GM06990 (cell line): ENCODE measurements around the gene SENP5.

Experiments used
- DNase-seq: peaks from one replicate; pipeline ENCODE4 v3.0.0-alpha.2; 2011; ENCODE audit not compliant: insufficient read length; ENCODE audit errors: extremely low read depth
- H3K27me3 ChIP-seq: replicated peaks from 2 replicates; pipeline ENCODE4 v1.6.0; 2011; ENCODE audit warnings: low read length; ENCODE audit not compliant: control insufficient read depth, insufficient read depth
- H3K36me3 ChIP-seq: 2 replicates; pipeline ENCODE4 v1.5.1; 2011; ENCODE audit warnings: low read length; ENCODE audit not compliant: control insufficient read depth, insufficient read depth
- H3K4me3 ChIP-seq: replicated peaks from 2 replicates; pipeline ENCODE4 v1.5.1; 2011; ENCODE audit warnings: low read depth, mild to moderate bottlenecking, control low read depth, low read length
- CTCF ChIP-seq: IDR thresholded peaks from 2 replicates; pipeline ENCODE4 v1.5.1; 2011; ENCODE audit warnings: low read length, control low read depth, mild to moderate bottlenecking, inconsistent platforms; ENCODE audit not compliant: insufficient read depth, poor library complexity, severe bottlenecking

SENP5 gene

GRCh38 chr3:196962108-196962929, 94.6 kb downstream of the SENP5 start:
- Histone ChIP-seq H3K36me3 (0 out of 2 replicates have a peak, but pooled peaks cover 1% of the 10 kb centered on the region), H3K27me3 (no peaks in the 10 kb centered on the region), H3K4me3 (no peak overlapping the region)
- DNase-seq: no peak
- TF ChIP-seq CTCF: no peak

- Histone ChIP-seq H3K36me3 (0 out of 2 replicates have a peak, but pooled peaks cover 1% of the 10 kb centered on the region), H3K27me3 (no peaks in the 10 kb centered on the region), H3K4me3 (no peak overlapping the region)
- DNase-seq: no peak
- TF ChIP-seq CTCF: no peak
Measured at GRCh38 chr3:196962930-196963630, 95.4 kb downstream of the SENP5 start.

GRCh38 chr3:196963631-196963953, 95.9 kb downstream of the SENP5 start:
- 0 out of 2 replicates have a peak, but pooled peaks cover 1% of the 10 kb centered on the region for H3K36me3 ChIP-seq
- TF ChIP-seq CTCF: no peak
- no peaks in the 10 kb centered on the region for H3K27me3 ChIP-seq
- no peak overlapping the region for H3K4me3 ChIP-seq
- DNase-seq: no peak

GRCh38 chr3:196965112-196965803, 97.5 kb downstream of the SENP5 start:
- 0 out of 2 replicates have a peak, but pooled peaks cover 1% of the 10 kb centered on the region for H3K36me3 ChIP-seq
- TF ChIP-seq CTCF: no peak
- H3K4me3 ChIP-seq: no peak overlapping the region
- no peak for DNase-seq
- H3K27me3 ChIP-seq: no peaks in the 10 kb centered on the region

- no peaks in the 10 kb centered on the region for H3K27me3 ChIP-seq
- DNase-seq: no peak
- no peak for TF ChIP-seq CTCF
- H3K4me3 ChIP-seq: no peak overlapping the region
- 0 out of 2 replicates have a peak, but pooled peaks cover 1% of the 10 kb centered on the region for H3K36me3 ChIP-seq
Measured at GRCh38 chr3:196965804-196966173, 98.1 kb downstream of the SENP5 start.
